Sigmoid colon (tissue), 4 donors: Measurements from ENCODE around the gene GLI3.

Experiments used
- EP300 ChIP-seq, 4 donors: sonication (generic); formaldehyde crosslinking; IDR thresholded peaks; one replicate each; pipeline ENCODE4 v1.6.1; 2017; ENCODE audit warnings: antibody characterized with exemption in 4 of 4
- TF ChIP-seq, protein P1 (sequence below), 4 experiments: fragments of 450-650 bp in 3 of 4; fragments of 200-600 bp in 1 of 4; IDR thresholded peaks; one replicate each; pipeline ENCODE4 v1.5.1; 2016 to 2019; ENCODE audit warnings: antibody characterized with exemption in 4 of 4, mild to moderate bottlenecking in 3 of 4, moderate library complexity in 2 of 4

DNA sequence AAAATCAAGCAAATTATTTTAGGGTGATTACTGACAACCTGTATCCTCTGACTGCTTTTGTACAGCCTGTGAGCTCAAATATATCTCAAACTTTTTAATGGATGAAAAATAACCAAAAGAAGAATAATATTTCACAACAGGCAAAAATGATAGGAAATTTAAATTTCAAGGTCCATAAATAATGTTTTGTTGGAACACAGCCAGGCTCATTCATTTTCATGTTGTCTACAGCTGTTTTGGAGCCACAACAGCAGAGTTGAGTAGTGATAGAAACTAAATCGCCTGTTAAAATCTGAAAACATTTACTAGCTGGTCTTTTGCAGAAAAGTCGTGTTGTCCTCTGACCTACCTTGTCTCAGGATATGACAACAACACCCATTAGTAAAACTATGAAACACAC, 75.9 kb downstream of the GLI3 start:
- TF ChIP-seq, protein P1, sequence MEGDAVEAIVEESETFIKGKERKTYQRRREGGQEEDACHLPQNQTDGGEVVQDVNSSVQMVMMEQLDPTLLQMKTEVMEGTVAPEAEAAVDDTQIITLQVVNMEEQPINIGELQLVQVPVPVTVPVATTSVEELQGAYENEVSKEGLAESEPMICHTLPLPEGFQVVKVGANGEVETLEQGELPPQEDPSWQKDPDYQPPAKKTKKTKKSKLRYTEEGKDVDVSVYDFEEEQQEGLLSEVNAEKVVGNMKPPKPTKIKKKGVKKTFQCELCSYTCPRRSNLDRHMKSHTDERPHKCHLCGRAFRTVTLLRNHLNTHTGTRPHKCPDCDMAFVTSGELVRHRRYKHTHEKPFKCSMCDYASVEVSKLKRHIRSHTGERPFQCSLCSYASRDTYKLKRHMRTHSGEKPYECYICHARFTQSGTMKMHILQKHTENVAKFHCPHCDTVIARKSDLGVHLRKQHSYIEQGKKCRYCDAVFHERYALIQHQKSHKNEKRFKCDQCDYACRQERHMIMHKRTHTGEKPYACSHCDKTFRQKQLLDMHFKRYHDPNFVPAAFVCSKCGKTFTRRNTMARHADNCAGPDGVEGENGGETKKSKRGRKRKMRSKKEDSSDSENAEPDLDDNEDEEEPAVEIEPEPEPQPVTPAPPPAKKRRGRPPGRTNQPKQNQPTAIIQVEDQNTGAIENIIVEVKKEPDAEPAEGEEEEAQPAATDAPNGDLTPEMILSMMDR (IDR thresholded peaks at IDR 0.05), result no peak
- no peak for TF ChIP-seq EP300 (IDR thresholded peaks at IDR 0.05)
